GM21447 (cell line): ENCODE results near the gene PHF13.
"Not testable (repeated sequence)": the region's sequence is repeated elsewhere in the genome, so short reads cannot be mapped to it uniquely, and the experiment has no call there.

Experiments
- ATAC-seq: cut with Tn5 transposase; IDR thresholded peaks from one replicate; pipeline ENCODE4 v1.9.1; 2021; ENCODE audit not compliant: unreplicated experiment

The PHF13 gene

DNA sequence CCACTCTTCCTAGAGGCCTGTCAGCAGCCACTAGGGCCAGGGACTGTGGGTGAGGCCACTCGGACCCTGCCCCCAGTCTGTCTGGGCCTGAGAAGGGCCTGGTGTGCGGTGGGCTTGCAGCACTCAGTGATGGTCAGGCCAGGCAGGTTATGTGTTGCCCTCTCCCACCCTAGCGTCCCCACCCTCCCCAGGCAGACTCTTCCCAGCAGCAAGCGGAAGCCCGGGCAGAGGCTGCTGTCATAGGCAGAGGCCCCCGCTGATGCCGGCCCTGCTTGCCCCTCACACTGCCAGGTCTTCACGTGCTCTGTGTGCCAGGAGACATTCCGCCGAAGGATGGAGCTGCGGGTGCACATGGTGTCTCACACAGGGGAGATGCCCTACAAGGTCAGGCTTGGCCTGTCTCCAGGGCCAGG, 27.1 kb upstream of the PHF13 start:
- ATAC-seq, result no peak

DNA sequence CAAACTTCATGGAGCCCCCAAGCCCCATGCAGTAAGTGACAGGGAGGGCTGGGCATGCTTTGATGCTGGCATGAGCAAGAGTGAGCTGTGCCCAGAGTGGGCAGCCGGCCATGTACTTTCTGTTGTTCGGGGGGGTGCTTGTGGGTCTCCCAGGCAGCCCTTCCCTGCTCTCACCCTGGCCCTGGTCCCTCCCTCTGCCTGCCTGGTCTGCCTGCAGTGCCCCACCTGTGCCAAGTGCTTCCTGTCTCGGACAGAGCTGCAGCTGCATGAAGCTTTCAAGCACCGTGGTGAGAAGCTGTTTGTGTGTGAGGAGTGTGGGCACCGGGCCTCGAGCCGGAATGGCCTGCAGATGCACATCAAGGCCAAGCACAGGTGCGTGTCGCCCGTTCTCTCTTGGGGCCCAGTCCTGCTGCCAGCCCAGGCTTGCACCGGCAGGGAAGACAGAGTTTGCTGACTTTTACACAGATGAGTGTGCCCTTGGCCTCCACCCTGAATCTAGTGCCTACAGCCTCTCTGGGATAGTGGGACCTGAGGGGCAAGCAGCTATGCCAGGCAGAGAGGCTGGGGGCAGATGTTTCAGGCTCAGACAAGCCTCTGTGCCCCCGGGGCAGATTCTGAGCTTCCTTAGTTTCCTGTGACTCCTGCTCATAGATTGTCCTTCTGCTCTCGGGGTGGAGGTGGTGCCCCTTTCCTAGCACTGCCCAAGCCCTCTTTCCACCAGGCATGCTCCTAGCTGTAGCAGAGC, 26.1 kb upstream of the PHF13 start:
- ATAC-seq, result no peak

GRCh38 chr1:6588128-6588892, 25.2 kb upstream of the PHF13 start:
- ATAC-seq, result no peak

DNA sequence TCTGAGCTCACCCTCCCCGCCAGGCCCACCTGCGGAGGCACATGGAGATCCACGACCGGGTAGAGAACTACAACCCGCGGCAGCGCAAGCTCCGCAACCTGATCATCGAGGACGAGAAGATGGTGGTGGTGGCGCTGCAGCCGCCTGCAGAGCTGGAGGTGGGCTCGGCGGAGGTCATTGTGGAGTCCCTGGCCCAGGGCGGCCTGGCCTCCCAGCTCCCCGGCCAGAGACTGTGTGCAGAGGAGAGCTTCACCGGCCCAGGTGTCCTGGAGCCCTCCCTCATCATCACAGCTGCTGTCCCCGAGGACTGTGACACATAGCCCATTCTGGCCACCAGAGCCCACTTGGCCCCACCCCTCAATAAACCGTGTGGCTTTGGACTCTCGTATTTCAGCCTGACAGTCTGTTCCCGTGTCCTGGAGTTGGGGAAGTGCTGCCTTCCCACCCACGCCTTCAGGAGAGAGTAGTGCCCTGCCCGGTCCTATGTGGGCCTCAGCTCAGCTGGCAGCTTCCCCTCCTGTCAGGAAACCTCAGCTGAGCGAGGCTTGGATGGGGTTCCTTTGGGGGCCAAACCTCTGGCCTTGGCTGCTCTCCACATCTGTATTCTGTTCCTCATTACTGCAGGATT, 24.5 kb upstream of the PHF13 start:
- ATAC-seq, result no peak

- no peak for ATAC-seq
These were observed 23.5 kb upstream of the PHF13 start for GRCh38 chr1:6590046-6590445.

- ATAC-seq, result no peak
These were observed 22.3 kb upstream of the PHF13 start for GRCh38 chr1:6591222-6591621.

DNA sequence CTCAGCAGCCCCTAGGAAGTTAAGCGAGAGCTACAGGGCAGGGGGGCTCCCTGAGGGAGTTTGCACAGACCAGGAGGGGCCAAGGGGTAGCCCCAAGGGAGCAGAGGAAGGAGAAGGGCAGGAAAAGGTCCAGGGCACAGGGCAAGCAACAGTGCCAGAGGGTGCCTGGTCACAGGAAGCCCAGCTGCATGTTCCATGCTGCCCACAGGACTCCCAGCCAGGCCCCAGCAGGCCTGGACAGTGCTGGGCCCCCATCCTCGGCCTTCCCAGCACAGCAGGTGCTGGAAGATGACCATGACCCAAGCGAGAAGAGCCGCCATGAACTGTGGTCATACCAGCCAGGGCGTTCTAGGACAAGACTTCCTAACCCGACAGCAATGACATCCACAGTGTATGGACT, 21.9 kb upstream of the PHF13 start:
- ATAC-seq, result no peak

DNA sequence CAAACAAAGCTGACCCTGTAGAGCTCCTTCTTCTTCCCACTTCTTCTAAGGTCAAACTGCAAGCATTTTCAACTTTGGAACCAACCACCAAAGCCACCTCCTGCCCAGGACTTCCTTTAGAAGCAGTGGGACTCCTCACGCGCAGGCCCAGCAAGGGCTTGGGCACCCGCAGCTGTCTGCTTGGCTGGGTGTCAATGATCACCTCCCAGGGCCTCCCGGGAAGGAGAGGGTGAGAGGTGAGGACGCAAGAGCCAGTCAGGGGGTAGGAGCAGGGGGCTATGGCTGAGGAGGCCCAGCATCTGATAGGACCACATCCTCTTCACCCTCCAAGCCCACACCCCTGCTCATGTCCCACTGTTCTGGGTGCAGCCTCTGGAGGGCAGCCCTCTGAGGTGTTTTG, 21.1 kb upstream of the PHF13 start:
- ATAC-seq, result no peak

DNA sequence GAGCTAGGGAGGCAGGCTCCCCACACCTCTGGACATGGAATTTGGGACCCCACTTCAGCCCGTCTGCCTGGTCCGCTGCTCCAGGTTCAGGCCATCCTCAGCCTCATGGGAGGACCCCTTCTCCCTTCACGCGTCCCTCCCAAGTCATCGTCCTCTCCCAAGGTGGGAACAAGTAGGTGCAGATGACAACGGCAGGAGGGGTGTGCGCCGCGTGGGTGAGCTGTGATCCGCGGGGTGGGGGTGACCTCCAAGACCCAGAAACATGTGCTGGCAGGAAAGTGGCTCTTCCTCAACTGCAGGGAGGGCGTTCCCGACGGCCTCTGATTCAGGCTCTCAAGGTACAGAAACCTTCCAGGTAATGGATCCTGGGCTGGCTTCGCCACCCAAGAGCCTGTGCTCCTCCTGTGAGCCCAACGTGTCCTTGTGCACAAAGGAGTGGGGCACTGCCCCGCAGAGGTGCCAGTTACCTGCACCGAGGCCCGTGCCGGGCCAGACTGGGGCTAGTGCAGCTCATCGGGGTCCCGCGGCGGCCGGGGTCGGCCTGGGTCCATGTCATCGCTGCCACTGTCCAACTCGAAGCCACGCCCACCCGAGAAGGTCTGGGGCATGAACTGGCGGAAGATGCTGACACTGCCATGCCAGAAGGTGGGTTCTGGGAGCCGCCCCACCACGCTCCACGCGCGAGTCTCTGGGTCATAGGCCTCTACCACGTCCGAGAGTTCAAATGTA, 20.5 kb upstream of the PHF13 start:
- no peak for ATAC-seq

- ATAC-seq, result no peak
These were observed 19.7 kb upstream of the PHF13 start for GRCh38 chr1:6593810-6594209.

GRCh38 chr1:6594977-6595740, 18.4 kb upstream of the PHF13 start:
- ATAC-seq, result no peak

DNA sequence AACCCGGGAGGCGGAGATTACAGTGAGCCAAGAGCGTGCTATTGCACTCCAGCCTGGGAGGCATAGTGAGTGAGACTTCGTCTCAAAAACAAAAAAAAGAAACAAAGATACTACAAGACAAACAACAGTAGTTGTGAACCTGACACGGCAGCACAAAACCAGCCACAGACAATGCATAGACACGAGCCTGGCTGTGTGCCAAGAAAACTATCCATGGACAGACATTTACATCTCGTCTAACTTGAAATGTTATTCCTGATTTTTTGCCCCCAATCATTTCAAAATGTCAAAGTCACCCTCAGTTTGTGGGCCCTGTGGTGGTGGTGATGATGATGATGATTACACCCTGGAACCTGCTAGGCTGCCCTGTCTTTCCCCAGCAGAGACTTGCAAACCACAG, 17.2 kb upstream of the PHF13 start:
- no peak for ATAC-seq

DNA sequence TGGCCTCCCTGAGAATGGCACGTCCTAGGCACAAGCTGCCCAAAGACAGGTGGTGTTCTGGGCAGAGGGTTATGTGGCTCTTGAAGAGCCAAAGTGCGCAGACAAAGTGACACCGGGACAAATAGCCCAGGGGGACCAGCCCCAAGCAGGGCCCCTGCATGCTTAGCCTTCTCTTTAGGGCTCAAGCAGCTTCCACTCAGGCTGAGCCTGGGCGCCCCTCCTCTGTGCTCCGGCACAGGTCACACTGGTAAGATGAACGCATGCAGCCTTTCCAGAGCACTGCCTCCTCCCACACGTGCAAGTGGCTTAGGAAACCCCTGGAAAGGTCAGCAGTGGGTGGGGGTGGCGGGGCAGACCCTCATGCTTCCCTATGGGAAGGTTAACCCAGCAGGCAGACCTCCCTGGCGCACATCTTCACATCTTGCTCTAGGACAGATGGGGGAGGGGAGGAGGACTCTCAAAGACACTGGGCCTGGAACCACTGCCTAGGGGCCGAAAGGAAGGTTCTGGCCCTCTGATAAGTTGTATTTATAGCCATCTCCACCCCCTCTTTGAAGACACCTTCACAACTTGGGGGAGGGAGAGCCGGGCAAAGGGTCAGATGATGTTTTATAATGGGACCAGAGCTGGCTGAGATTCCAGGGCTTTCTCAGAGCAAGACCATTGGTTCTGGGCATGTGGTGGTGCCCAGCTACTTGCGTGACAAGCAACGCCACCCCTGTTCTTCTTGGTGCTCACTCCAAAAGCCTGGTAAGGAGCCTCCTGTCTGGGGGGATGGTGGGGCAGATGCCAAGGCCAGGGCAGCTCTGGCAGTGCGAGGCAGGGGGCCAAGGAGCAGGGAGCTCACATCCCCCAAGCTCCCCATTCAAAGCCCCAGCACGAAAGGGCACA, 16.4 kb upstream of the PHF13 start:
- no peak for ATAC-seq

GRCh38 chr1:6597777-6598131, 15.8 kb upstream of the PHF13 start:
- no peak for ATAC-seq

DNA sequence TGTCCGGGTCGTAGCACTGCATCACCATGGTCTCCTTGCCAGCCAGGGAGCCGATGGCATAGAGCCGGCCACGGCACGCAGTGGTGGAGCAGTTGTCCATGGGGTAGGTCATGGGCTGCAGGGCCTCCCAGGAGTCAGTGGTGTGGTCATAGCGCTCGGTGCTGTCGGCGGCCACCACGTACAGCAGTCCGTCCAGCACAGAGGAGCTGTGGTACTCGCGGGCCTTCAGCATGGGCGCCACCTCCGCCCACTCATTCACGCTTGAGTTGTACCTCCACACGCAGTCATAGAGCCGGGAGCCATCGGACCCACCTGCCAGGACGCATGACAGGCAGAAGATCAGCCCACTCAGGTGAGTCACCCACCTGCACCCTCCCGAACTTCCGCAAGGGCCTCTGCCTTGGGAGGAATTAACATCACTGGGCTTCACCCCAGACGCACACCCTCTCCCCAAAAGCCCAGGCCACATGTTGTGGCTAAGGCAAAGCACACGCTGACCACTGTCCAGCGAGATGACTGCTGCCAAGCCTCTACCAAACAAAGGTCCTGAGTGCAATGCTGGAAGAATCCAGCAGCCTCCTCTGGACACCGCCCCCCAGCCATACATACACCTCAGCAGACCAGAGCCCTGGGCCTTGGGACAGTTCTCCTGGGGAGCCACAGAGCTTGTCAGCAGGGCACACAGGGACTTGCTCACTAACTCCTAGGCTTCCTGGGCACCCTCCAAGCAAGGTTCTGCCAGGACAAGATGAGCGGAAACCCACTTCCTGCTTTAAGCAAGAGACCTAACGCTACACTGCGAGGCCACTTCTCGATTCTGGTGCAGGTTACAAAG, 14.2 kb upstream of the PHF13 start:
- no peak for ATAC-seq

- ATAC-seq, result not testable (repeated sequence)
These were observed 13.5 kb upstream of the PHF13 start for GRCh38 chr1:6599991-6600390.

DNA sequence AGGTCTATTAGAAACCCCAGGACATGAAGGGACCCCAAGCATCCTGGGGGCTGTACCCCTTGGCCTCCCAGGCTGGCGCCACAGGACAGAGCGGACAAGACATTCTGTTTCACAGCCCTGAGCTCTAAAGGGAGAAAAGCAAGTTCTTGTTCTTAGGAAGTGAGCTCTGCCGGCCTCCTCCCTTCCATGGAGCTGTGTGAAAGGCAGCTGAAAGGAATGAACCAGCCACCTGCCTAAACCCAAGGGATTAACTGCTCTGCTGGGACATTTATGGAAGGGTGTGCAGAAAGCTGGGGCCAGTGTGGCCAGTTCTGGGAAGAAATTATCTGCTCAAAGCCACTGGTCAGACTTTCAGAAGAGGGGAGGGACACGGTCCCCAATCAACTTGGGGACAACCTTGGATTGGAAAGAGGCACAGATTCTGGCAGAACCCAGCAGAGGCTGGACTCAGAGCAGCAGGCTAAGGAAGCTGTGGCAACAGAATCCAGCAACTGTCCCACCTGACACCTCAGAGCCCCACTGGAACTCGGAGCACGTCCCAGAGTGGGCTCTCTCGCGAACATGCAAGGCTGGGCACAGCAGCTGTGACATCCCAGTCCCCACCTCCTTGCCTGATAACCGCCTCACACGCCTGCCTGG, 13.0 kb upstream of the PHF13 start:
- no peak for ATAC-seq
